Endothelial cell (in vitro differentiated cells): Measurements from ENCODE around the gene FASTKD3. TPM values are rescaled to one million over a fixed set of nuclear protein-coding genes. Genes with fewer than 3 reads are reported as not detected.

Experiments
- DNase-seq: peaks from one replicate; pipeline ENCODE4 v3.0.0; 2021; ENCODE audit warnings: low spot score
- H3K27ac Mint-ChIP-seq: one replicate; pipeline ENCODE4 v1.8.0; 2021; ENCODE audit warnings: mixed read lengths, inconsistent platforms; ENCODE audit not compliant: unreplicated experiment
- H3K27me3 Mint-ChIP-seq: one replicate; pipeline ENCODE4 v1.8.0; 2021; ENCODE audit warnings: mild to moderate bottlenecking, moderate library complexity, mixed read lengths, inconsistent platforms; ENCODE audit not compliant: unreplicated experiment
- H3K36me3 Mint-ChIP-seq: one replicate; pipeline ENCODE4 v1.8.0; 2021; ENCODE audit warnings: mild to moderate bottlenecking, low read depth, mixed read lengths, inconsistent platforms; ENCODE audit not compliant: unreplicated experiment
- H3K4me1 Mint-ChIP-seq: one replicate; pipeline ENCODE4 v1.8.0; 2021; ENCODE audit warnings: mild to moderate bottlenecking, mixed read lengths, inconsistent platforms; ENCODE audit not compliant: unreplicated experiment
- H3K4me3 Mint-ChIP-seq: one replicate; pipeline ENCODE4 v1.8.0; 2021; ENCODE audit warnings: mild to moderate bottlenecking, mixed read lengths, inconsistent platforms; ENCODE audit not compliant: unreplicated experiment
- H3K9me3 Mint-ChIP-seq: one replicate; pipeline ENCODE4 v1.8.0; 2021; ENCODE audit warnings: mixed read lengths, inconsistent platforms; ENCODE audit not compliant: unreplicated experiment
- CTCF ChIP-seq: fragments of 200-600 bp; sonication (generic); IDR thresholded peaks from one replicate; pipeline ENCODE4 v1.5.0; 2021; ENCODE audit warnings: antibody characterized with exemption; ENCODE audit not compliant: unreplicated experiment
- total RNA-seq: library from RNA; stranded (reverse); fragmentation: NEBNext Ultra II Directional; extraction: Animal tissue kit (Norgen Biotek cat#: 25700); gene quantifications from one replicate; pipeline ENCODE4 v1.2.1, GENCODE V29; 2021; ENCODE audit not compliant: unreplicated experiment

FASTKD3 gene
- total RNA-seq, 1 donor from 2014 or later = 9.1 TPM

GRCh38 chr5:7828269-7828668 is 40.6 kb downstream of the FASTKD3 start:
- H3K4me3 Mint-ChIP-seq = no peak overlapping the region
- DNase-seq = no peak
- H3K27me3 Mint-ChIP-seq = peaks cover 3% of the 10 kb centered on the region
- no peak overlapping the region for H3K27ac Mint-ChIP-seq
- TF ChIP-seq CTCF = no peak
- H3K36me3 Mint-ChIP-seq = no peaks in the 10 kb centered on the region
- no peaks in the 10 kb centered on the region for H3K9me3 Mint-ChIP-seq
- no peaks in the 10 kb centered on the region for H3K4me1 Mint-ChIP-seq

- no peak overlapping the region for H3K27ac Mint-ChIP-seq
- H3K4me1 Mint-ChIP-seq = no peaks in the 10 kb centered on the region
- no peaks in the 10 kb centered on the region for H3K36me3 Mint-ChIP-seq
- H3K27me3 Mint-ChIP-seq = peaks cover 1% of the 10 kb centered on the region
- TF ChIP-seq CTCF = no peak
- no peak overlapping the region for H3K4me3 Mint-ChIP-seq
- no peak for DNase-seq
- no peaks in the 10 kb centered on the region for H3K9me3 Mint-ChIP-seq
Measured at GRCh38 chr5:7827610-7828009, 41.2 kb downstream of the FASTKD3 start.

- no peak for DNase-seq
- Mint-ChIP-seq H3K27ac (no peak overlapping the region), H3K4me1 (no peaks in the 10 kb centered on the region), H3K36me3 (no peaks in the 10 kb centered on the region), H3K27me3 (peaks cover 1% of the 10 kb centered on the region), H3K4me3 (no peak overlapping the region), H3K9me3 (no peaks in the 10 kb centered on the region)
- TF ChIP-seq CTCF = no peak
Measured at GRCh38 chr5:7825630-7826029, 43.2 kb downstream of the FASTKD3 start.

- no peak for DNase-seq
- Mint-ChIP-seq H3K27ac (no peak overlapping the region), H3K4me1 (no peaks in the 10 kb centered on the region), H3K36me3 (no peaks in the 10 kb centered on the region), H3K9me3 (no peaks in the 10 kb centered on the region), H3K27me3 (peaks cover 1% of the 10 kb centered on the region), H3K4me3 (no peak overlapping the region)
- TF ChIP-seq CTCF = no peak
Measured at GRCh38 chr5:7824995-7825394, 43.8 kb downstream of the FASTKD3 start.

- H3K36me3 Mint-ChIP-seq = no peaks in the 10 kb centered on the region
- no peak for TF ChIP-seq CTCF
- no peak overlapping the region for H3K4me3 Mint-ChIP-seq
- no peaks in the 10 kb centered on the region for H3K9me3 Mint-ChIP-seq
- no peak for DNase-seq
- no peak overlapping the region for H3K27ac Mint-ChIP-seq
- H3K4me1 Mint-ChIP-seq = no peaks in the 10 kb centered on the region
- peaks cover 1% of the 10 kb centered on the region for H3K27me3 Mint-ChIP-seq
Measured at GRCh38 chr5:7823594-7823993, 45.2 kb downstream of the FASTKD3 start.
